GM19328 (cell line): ENCODE results near the gene SPATA31A5.
"Not testable (repeated sequence)": the region's sequence is repeated elsewhere in the genome, so short reads cannot be mapped to it uniquely, and the experiment has no call there.

Experiments
- ATAC-seq: cut with Tn5 transposase; IDR thresholded peaks from one replicate; pipeline ENCODE4 v1.9.1; 2021; ENCODE audit warnings: mild to moderate bottlenecking, moderate library complexity; ENCODE audit not compliant: unreplicated experiment

SPATA31A5 gene

DNA sequence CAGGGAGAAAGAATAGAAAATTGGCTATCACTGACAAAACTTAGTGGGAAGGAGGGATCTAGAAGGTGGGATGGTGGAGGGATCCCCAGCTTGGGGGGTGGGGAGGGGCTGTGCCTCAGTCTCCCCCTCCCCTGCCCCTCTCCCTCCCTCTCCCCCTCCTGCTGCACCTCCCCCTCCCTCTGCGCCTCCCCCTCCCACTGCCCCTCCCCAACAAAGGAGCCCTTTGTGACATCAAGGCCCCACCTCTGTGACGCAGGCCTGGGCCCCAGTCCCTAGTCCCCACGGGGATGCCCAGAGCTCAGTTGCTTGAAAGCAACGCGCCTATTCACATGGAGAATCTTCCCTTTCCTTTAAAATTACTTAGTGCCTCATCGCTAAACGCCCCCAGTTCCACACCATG, at the start of gene SPATA31A5:
Gene SPATA31A5 (plus strand): TSS at position 301 of the 400 bp plus-strand sequence. CDS start 29 bp downstream, at position 330.
- not testable (repeated sequence) for ATAC-seq

DNA sequence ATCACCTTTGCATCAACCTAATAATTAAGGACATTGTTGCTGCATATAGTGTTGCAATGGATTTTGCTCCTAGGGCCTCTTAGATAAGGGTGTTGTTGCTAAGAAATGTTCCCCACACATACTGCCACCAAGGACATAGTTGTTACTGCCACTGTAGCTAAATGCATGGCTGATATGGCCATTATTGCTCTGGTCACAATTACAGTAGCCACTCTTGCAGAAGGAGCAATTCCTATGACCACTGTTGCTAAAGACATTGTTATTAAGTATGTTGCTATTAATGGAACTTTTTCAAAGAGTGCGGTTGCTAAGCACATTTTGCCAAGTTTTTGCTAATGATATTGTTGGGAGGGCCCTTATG, 48.8 kb downstream of the SPATA31A5 start:
- not testable (repeated sequence) for ATAC-seq

DNA sequence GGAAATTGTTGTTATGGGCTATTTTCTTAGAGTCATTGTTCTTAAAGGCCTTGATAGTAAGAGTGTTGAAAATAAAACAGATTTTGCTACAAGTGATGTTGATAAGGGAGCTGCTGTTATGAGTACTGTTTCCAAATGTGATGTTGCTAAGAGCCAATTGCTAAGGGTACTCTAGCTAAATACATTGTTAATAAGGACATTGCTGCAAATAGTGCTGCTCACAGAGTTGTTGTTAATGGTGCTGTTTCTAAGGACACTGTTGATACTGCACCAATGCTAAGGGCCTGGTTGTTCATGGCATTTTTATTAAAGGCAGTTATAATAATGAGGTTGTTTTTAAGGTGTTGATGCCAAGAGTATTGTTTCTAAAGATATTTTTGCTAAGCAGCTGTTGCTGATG, 52.2 kb downstream of the SPATA31A5 start:
- ATAC-seq, result not testable (repeated sequence)
